PC-9 (cell line): ENCODE data around the gene ZNF121.

Source experiments
- EZH2 ChIP-seq: fragments of 200-600 bp; sonication (generic); IDR thresholded peaks from 2 replicates; pipeline ENCODE4 v1.8.0; 2017; ENCODE audit warnings: antibody characterized with exemption, low read depth
- TF ChIP-seq, protein P1 (sequence below): fragments of 200-600 bp; sonication (generic); conservative IDR thresholded peaks from 2 replicates; pipeline ENCODE4 v1.6.1; 2017; ENCODE audit warnings: mixed run types, antibody characterized with exemption, mild to moderate bottlenecking, moderate library complexity

DNA sequence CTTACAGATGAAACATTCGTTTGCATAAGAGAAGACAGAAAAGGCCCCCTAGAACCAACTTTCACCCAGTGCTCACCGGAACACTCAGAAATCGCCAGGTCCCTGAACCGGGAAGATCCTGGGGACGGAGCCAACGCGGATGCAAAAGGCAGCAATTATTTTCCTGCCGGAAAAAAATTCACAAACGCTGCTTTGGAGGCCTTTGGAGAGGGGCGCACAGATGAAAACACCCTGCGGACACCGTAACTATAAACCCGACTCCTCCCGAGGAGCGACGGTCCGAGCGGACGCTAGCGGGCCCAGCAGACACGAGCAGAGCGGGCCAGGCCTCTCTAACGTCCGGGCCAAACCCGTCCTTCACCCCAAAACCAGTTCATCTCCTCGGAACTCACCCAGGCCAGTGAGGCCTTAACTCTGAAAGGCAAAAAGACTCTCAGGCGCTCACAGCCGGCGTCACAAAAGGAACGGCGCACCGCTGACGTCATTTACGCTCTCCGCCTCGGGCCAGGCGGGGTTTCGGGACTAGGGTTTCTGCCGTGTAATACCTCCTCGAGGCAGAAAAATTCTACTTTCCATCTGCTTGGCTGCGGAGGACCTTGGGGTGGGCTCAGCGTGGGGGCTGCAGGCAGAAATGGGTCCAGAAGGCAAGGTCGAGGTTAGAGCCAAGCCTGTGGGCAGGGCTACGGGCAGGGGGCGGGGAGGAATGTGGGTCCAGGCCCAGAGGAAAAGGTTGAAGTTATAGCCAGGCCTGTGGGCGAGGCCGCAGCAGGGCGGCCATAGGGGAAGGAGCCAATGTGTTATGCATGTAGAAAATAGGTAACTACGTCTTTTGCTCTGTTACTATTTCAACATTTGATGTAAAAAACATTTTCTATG, 45.9 kb downstream of the ZNF121 start, which contains the start of gene ZNF426:
- TF ChIP-seq, protein P1, sequence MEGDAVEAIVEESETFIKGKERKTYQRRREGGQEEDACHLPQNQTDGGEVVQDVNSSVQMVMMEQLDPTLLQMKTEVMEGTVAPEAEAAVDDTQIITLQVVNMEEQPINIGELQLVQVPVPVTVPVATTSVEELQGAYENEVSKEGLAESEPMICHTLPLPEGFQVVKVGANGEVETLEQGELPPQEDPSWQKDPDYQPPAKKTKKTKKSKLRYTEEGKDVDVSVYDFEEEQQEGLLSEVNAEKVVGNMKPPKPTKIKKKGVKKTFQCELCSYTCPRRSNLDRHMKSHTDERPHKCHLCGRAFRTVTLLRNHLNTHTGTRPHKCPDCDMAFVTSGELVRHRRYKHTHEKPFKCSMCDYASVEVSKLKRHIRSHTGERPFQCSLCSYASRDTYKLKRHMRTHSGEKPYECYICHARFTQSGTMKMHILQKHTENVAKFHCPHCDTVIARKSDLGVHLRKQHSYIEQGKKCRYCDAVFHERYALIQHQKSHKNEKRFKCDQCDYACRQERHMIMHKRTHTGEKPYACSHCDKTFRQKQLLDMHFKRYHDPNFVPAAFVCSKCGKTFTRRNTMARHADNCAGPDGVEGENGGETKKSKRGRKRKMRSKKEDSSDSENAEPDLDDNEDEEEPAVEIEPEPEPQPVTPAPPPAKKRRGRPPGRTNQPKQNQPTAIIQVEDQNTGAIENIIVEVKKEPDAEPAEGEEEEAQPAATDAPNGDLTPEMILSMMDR, result no peak
- TF ChIP-seq EZH2, result no peak
